MCF 10A (cell line): ENCODE measurements around the gene ALOX15B. TPM values are rescaled to one million over a fixed set of nuclear protein-coding genes. Genes with fewer than 3 reads are reported as not detected.

Experiments used
- BruUV-seq: library from RNA; stranded (reverse); fragments of 400-500 nt; replicated peaks from 2 replicates; lab custom pipeline; 2021; lab: Mats Ljungman, UMichigan
- CTCF ChIA-PET: fragments of 300-600 bp; sonication (Branson Sonifier 250); formaldehyde crosslinking; extraction: SDS; loops from one replicate; lab custom pipeline; 2021; ENCODE audit warnings: antibody characterized with exemption, inconsistent platforms; lab: Yijun Ruan, JAX
- POLR2A ChIA-PET: fragments of 300-600, 350-650 bp; sonication (Branson Sonifier 250); formaldehyde crosslinking; extraction: SDS; loops from one replicate; lab custom pipeline; 2020; ENCODE audit warnings: antibody characterized with exemption, inconsistent platforms; lab: Yijun Ruan, JAX
- DNase-seq: peaks from one replicate; pipeline ENCODE4 v3.0.0-alpha.2; 2018; ENCODE audit not compliant: unreplicated experiment
- H3K27ac Mint-ChIP-seq: one replicate; pipeline ENCODE4 v1.8.0; 2022; ENCODE audit warnings: mild to moderate bottlenecking, low read depth, mixed read lengths; ENCODE audit not compliant: unreplicated experiment
- H3K27me3 Mint-ChIP-seq: one replicate; pipeline ENCODE4 v1.8.0; 2022; ENCODE audit warnings: mixed read lengths; ENCODE audit not compliant: insufficient read depth, unreplicated experiment
- H3K36me3 Mint-ChIP-seq: one replicate; pipeline ENCODE4 v1.8.0; 2022; ENCODE audit warnings: mild to moderate bottlenecking, moderate library complexity, mixed read lengths; ENCODE audit not compliant: insufficient read depth, unreplicated experiment
- H3K4me1 Mint-ChIP-seq: one replicate; pipeline ENCODE4 v1.8.0; 2022; ENCODE audit warnings: mixed read lengths; ENCODE audit not compliant: insufficient read depth, unreplicated experiment
- H3K4me3 Mint-ChIP-seq: one replicate; pipeline ENCODE4 v1.8.0; 2022; ENCODE audit warnings: mild to moderate bottlenecking, moderate library complexity, mixed read lengths; ENCODE audit not compliant: unreplicated experiment
- H3K9me3 Mint-ChIP-seq: one replicate; pipeline ENCODE4 v1.8.0; 2022; ENCODE audit warnings: mixed read lengths; ENCODE audit not compliant: unreplicated experiment
- intact Hi-C: fragments of 100-400 bp; cut with micrococcal nuclease; formaldehyde crosslinking; loops from 2 replicates; pipeline ENCODE4 v1.14.1; 2022
- total RNA-seq: library from RNA; stranded (reverse); gene quantifications from 2 replicates; pipeline ENCODE4 v1.2.3, GENCODE V29; 2022
- TF ChIP-seq, protein P1 (sequence below): fragments of 200-600 bp; IDR thresholded peaks from one replicate; pipeline ENCODE4 v1.8.0; 2022; ENCODE audit warnings: antibody characterized with exemption, mild to moderate bottlenecking; ENCODE audit not compliant: unreplicated experiment

ALOX15B gene
- total RNA-seq, 1 experiment from 2014 or later: 27.6 TPM

GRCh38 chr17:8001976-8002720, 36.7 kb upstream of the ALOX15B start, which contains the start of gene GUCY2D:
TSS of gene GUCY2D (plus strand) at chr17:8002615. CDS start at chr17:8003048, 433 bp downstream.
- TF ChIP-seq, protein P1, sequence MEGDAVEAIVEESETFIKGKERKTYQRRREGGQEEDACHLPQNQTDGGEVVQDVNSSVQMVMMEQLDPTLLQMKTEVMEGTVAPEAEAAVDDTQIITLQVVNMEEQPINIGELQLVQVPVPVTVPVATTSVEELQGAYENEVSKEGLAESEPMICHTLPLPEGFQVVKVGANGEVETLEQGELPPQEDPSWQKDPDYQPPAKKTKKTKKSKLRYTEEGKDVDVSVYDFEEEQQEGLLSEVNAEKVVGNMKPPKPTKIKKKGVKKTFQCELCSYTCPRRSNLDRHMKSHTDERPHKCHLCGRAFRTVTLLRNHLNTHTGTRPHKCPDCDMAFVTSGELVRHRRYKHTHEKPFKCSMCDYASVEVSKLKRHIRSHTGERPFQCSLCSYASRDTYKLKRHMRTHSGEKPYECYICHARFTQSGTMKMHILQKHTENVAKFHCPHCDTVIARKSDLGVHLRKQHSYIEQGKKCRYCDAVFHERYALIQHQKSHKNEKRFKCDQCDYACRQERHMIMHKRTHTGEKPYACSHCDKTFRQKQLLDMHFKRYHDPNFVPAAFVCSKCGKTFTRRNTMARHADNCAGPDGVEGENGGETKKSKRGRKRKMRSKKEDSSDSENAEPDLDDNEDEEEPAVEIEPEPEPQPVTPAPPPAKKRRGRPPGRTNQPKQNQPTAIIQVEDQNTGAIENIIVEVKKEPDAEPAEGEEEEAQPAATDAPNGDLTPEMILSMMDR: no peak
- H3K4me1 Mint-ChIP-seq: peaks cover 16% of the 10 kb centered on the region
- CTCF ChIA-PET: interaction anchor here (0.8 to 1.6 kb wide), 6 partner anchors 12 to 108 kb away, joined by 3 to 10 read pairs (median 4); no protein-coding TSS in a partner anchor
- no peak within 1 kb of the TSS for H3K27ac Mint-ChIP-seq
- H3K9me3 Mint-ChIP-seq: no peaks in the 10 kb centered on the region
- H3K36me3 Mint-ChIP-seq: peaks cover 6% of the 10 kb centered on the region
- intact Hi-C loops: no loop called here
- BruUV-seq: no TSS peak
- no peak for DNase-seq
- peaks cover 13% of the 10 kb centered on the region for H3K27me3 Mint-ChIP-seq
- POLR2A ChIA-PET: interaction anchor here (0.6 to 2.1 kb wide), 5 partner anchors 15 to 160 kb away, joined by 3 to 8 read pairs (median 3); no protein-coding TSS in a partner anchor
- no peak within 1 kb of the TSS for H3K4me3 Mint-ChIP-seq

DNA sequence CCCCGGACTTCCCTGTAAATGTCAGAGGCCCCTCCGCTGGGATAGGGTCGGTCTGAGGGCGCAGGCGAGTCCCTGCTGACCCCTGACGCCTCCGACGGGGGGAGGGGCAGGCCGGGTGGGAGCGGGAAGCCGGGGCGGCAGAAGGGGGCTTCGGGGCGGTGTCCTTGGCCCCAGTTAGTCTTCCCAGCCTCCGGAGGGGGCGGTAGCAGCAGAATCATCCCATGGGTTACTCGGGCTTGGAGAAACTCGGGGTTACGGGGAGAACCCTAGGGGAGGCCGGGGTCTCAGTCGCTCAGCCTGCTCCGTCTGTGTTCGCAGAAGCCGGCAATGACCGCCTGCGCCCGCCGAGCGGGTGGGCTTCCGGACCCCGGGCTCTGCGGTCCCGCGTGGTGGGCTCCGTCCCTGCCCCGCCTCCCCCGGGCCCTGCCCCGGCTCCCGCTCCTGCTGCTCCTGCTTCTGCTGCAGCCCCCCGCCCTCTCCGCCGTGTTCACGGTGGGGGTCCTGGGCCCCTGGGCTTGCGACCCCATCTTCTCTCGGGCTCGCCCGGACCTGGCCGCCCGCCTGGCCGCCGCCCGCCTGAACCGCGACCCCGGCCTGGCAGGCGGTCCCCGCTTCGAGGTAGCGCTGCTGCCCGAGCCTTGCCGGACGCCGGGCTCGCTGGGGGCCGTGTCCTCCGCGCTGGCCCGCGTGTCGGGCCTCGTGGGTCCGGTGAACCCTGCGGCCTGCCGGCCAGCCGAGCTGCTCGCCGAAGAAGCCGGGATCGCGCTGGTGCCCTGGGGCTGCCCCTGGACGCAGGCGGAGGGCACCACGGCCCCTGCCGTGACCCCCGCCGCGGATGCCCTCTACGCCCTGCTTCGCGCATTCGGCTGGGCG, 35.9 kb upstream of the ALOX15B start:
- TF ChIP-seq, protein P1: no peak
- Mint-ChIP-seq H3K27me3 (peaks cover 13% of the 10 kb centered on the region), H3K27ac (no peak overlapping the region), H3K4me3 (no peak overlapping the region), H3K36me3 (peaks cover 6% of the 10 kb centered on the region), H3K9me3 (no peaks in the 10 kb centered on the region), H3K4me1 (peaks cover 16% of the 10 kb centered on the region)
- intact Hi-C loops: no loop called here
- no TSS peak for BruUV-seq
- no peak for DNase-seq
- ChIA-PET CTCF (interaction anchor here (1.4 to 2.6 kb wide), 3 partner anchors 13 to 38 kb away, joined by 3 to 11 read pairs (median 10); no protein-coding TSS in a partner anchor), POLR2A (no interaction called here)

GRCh38 chr17:8003594-8004181, 35.2 kb upstream of the ALOX15B start:
- POLR2A ChIA-PET: interaction anchor here (1.0 kb wide), 1 partner anchor 11 kb away, joined by 4 read pairs; no protein-coding TSS in a partner anchor
- no TSS peak for BruUV-seq
- peaks cover 13% of the 10 kb centered on the region for H3K27me3 Mint-ChIP-seq
- intact Hi-C loops: no loop called here
- no peak overlapping the region for H3K4me3 Mint-ChIP-seq
- TF ChIP-seq, protein P1: no peak
- peaks cover 6% of the 10 kb centered on the region for H3K36me3 Mint-ChIP-seq
- no peaks in the 10 kb centered on the region for H3K9me3 Mint-ChIP-seq
- peaks cover 16% of the 10 kb centered on the region for H3K4me1 Mint-ChIP-seq
- no peak for DNase-seq
- no peak overlapping the region for H3K27ac Mint-ChIP-seq
- CTCF ChIA-PET: interaction anchor here (0.6 to 2.6 kb wide), 4 partner anchors 13 to 53 kb away, joined by 3 to 11 read pairs (median 3); no protein-coding TSS in a partner anchor
